IPS-20b (cell line): ENCODE measurements around the gene SPTLC2.

Source experiments
- H3K27ac ChIP-seq: one replicate; pipeline ENCODE4 v1.5.1; 2013; ENCODE audit warnings: low read length
- H3K27me3 ChIP-seq: 2 replicates; pipeline ENCODE4 v1.6.1; 2013; ENCODE audit warnings: mild to moderate bottlenecking, low read length, inconsistent platforms; ENCODE audit not compliant: insufficient read depth
- H3K36me3 ChIP-seq: 2 replicates; pipeline ENCODE4 v1.6.1; 2013; ENCODE audit warnings: low read depth, mild to moderate bottlenecking, inconsistent platforms, low read length, moderate library complexity; ENCODE audit not compliant: insufficient read depth
- H3K4me1 ChIP-seq: 2 replicates; pipeline ENCODE4 v1.6.1; 2013; ENCODE audit warnings: mild to moderate bottlenecking, control low read depth, inconsistent platforms, low read length, moderate library complexity; ENCODE audit not compliant: insufficient read depth
- H3K4me3 ChIP-seq: 2 replicates; pipeline ENCODE4 v1.5.1; 2013; ENCODE audit warnings: mild to moderate bottlenecking, low read length, inconsistent platforms
- H3K9ac ChIP-seq: 2 replicates; pipeline ENCODE4 v1.6.1; 2013; ENCODE audit warnings: low read depth, mild to moderate bottlenecking, inconsistent platforms, low read length, moderate library complexity
- H3K9me3 ChIP-seq: 2 replicates; pipeline ENCODE4 v1.6.1; 2013; ENCODE audit warnings: mild to moderate bottlenecking, low read depth, low read length, inconsistent platforms; ENCODE audit not compliant: insufficient read depth

The SPTLC2 gene

GRCh38 chr14:77491056-77491455 lies 125.4 kb downstream of the SPTLC2 start:
- Histone ChIP-seq H3K9ac (no peak overlapping the region), H3K27ac (no peak overlapping the region), H3K9me3 (no peaks in the 10 kb centered on the region), H3K4me1 (no peaks in the 10 kb centered on the region), H3K4me3 (no peak overlapping the region), H3K27me3 (no peaks in the 10 kb centered on the region), H3K36me3 (no peaks in the 10 kb centered on the region)

- no peak overlapping the region for H3K4me3 ChIP-seq
- no peaks in the 10 kb centered on the region for H3K27me3 ChIP-seq
- H3K9ac ChIP-seq: no peak overlapping the region
- H3K27ac ChIP-seq: no peak overlapping the region
- no peaks in the 10 kb centered on the region for H3K36me3 ChIP-seq
- H3K9me3 ChIP-seq: no peaks in the 10 kb centered on the region
- no peaks in the 10 kb centered on the region for H3K4me1 ChIP-seq
Measured at GRCh38 chr14:77490347-77490986, 126.0 kb downstream of the SPTLC2 start.

DNA sequence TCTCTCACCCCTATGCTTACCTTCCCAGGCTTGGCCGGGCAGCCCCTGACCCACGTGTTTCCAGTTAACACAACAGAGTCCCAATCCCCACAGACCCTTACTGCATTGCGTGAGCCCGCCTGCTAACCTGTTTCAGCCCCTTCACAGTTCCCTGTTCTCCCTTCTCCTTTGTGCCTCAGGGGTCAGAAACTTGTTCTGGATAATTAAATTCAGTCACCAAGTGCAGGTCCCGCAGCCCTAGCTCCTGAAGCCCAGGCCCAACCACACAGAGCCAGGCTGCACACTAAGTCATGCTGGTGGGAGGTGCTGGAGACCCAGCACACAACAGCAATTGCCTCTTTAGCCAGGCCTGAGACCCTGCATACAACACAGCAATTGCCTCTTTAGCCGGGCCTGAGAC lies 127.4 kb downstream of the SPTLC2 start:
- Histone ChIP-seq H3K4me1 (no peaks in the 10 kb centered on the region), H3K27me3 (no peaks in the 10 kb centered on the region), H3K27ac (no peak overlapping the region)

DNA sequence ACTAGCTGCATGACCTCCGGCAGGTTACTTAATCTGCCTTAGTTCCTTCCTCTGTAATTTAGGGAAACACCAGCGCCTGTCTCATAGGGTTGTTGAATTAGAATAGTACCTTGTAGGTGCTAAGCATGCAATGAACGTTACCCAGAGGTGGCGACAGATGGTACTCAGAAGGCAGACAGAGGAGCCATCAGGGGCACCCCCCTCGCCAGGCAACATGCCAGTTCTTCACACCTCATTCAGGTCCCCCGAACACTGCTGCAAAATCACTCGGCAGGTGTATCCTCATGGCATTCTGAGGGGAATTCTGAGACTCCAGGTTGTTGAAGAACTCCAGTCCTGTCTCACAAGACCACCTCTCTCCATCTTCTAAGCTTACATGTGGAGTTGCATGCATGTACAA lies 127.9 kb downstream of the SPTLC2 start:
- no peak overlapping the region for H3K9ac ChIP-seq

More for the DNA sequence above, 127.4 kb downstream of the SPTLC2 start:
- no peaks in the 10 kb centered on the region for H3K9me3 ChIP-seq
- H3K36me3 ChIP-seq: no peaks in the 10 kb centered on the region
- H3K4me3 ChIP-seq: no peak overlapping the region
- H3K9ac ChIP-seq: no peak overlapping the region

GRCh38 chr14:77485901-77486678 lies 130.3 kb downstream of the SPTLC2 start:
- no peaks in the 10 kb centered on the region for H3K27me3 ChIP-seq
- H3K9ac ChIP-seq: no peak overlapping the region
- H3K4me3 ChIP-seq: no peak overlapping the region
- H3K36me3 ChIP-seq: no peaks in the 10 kb centered on the region
- no peaks in the 10 kb centered on the region for H3K9me3 ChIP-seq
- no peaks in the 10 kb centered on the region for H3K4me1 ChIP-seq
- no peak overlapping the region for H3K27ac ChIP-seq

More for the DNA sequence above, 127.9 kb downstream of the SPTLC2 start:
- Histone ChIP-seq H3K27me3 (no peaks in the 10 kb centered on the region), H3K36me3 (no peaks in the 10 kb centered on the region), H3K4me1 (no peaks in the 10 kb centered on the region), H3K27ac (no peak overlapping the region), H3K4me3 (no peak overlapping the region), H3K9me3 (no peaks in the 10 kb centered on the region)

DNA sequence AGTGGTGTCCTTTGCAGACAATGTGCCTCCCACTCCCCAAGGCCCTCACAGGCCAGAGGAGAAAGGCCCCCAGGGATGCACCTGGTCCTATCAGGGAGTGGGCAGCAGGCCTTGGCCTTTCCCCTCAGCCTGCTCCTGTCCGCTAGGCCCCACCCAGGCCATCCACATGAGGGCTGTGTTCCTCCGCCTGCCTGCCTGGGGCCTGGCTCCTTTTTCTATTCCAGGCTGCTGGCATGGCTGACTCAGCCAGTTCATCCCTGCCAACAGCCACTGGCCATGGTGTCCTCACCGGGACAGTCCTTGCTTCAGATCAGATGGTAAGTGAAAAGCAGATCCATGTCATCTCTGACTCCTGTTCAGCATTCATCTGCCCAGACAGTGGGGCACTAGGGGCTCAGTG lies 131.2 kb downstream of the SPTLC2 start:
- Histone ChIP-seq H3K27me3 (no peaks in the 10 kb centered on the region), H3K9me3 (no peaks in the 10 kb centered on the region), H3K4me1 (no peaks in the 10 kb centered on the region), H3K27ac (no peak overlapping the region), H3K4me3 (no peak overlapping the region), H3K9ac (no peak overlapping the region), H3K36me3 (no peaks in the 10 kb centered on the region)

GRCh38 chr14:77482422-77482821 lies 134.0 kb downstream of the SPTLC2 start:
- Histone ChIP-seq H3K27ac (no peak overlapping the region), H3K9ac (no peak overlapping the region), H3K4me3 (no peak overlapping the region), H3K27me3 (no peaks in the 10 kb centered on the region), H3K4me1 (no peaks in the 10 kb centered on the region), H3K36me3 (no peaks in the 10 kb centered on the region), H3K9me3 (no peaks in the 10 kb centered on the region)

DNA sequence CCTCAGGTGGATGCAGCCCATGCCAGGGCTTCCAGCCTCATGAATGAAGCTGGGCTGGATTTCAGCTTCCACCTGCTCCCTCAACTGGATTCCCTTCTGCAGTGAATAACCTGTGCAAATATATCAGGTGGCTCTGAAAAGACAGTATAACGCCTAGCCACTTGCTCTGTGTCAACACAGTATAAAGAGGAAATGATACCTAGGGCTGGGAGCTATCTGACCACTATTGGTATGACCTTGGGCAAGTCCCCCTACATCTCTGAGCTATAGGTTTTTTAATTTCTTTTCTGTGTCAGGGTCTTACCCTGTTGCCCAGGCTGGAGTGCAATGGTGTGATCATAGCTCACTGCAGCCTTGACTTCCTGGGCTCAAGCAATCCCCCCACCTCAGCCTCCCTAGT lies 137.6 kb downstream of the SPTLC2 start:
- Histone ChIP-seq H3K27ac (no peak overlapping the region), H3K36me3 (no peaks in the 10 kb centered on the region), H3K9me3 (no peaks in the 10 kb centered on the region), H3K9ac (no peak overlapping the region), H3K27me3 (no peaks in the 10 kb centered on the region), H3K4me1 (no peaks in the 10 kb centered on the region), H3K4me3 (no peak overlapping the region)

GRCh38 chr14:77478029-77478428 lies 138.4 kb downstream of the SPTLC2 start:
- H3K27ac ChIP-seq: no peak overlapping the region
- H3K27me3 ChIP-seq: no peaks in the 10 kb centered on the region
- no peaks in the 10 kb centered on the region for H3K36me3 ChIP-seq
- H3K9me3 ChIP-seq: no peaks in the 10 kb centered on the region
- H3K9ac ChIP-seq: no peak overlapping the region
- H3K4me3 ChIP-seq: no peak overlapping the region
- H3K4me1 ChIP-seq: no peaks in the 10 kb centered on the region

GRCh38 chr14:77475432-77476115 lies 140.9 kb downstream of the SPTLC2 start:
- Histone ChIP-seq H3K9ac (no peak overlapping the region), H3K9me3 (no peaks in the 10 kb centered on the region), H3K4me1 (peaks cover 8% of the 10 kb centered on the region), H3K4me3 (no peak overlapping the region), H3K36me3 (no peaks in the 10 kb centered on the region), H3K27ac (no peak overlapping the region), H3K27me3 (no peaks in the 10 kb centered on the region)

GRCh38 chr14:77474479-77475177 lies 141.8 kb downstream of the SPTLC2 start:
- H3K4me1 ChIP-seq: peaks cover 13% of the 10 kb centered on the region
- H3K9ac ChIP-seq: no peak overlapping the region
- H3K36me3 ChIP-seq: peaks cover 3% of the 10 kb centered on the region; the same call in 1 of the 2 replicates
- no peaks in the 10 kb centered on the region for H3K27me3 ChIP-seq
- H3K27ac ChIP-seq: no peak overlapping the region
- H3K9me3 ChIP-seq: no peaks in the 10 kb centered on the region
- no peak overlapping the region for H3K4me3 ChIP-seq
